Panc1 (cell line): Measurements from ENCODE around the gene TMEM131.

ENCODE experiments used
- POLR2AphosphoS5 ChIP-seq: IDR thresholded peaks from 2 replicates; pipeline ENCODE4 v1.6.1; 2012; ENCODE audit warnings: mild to moderate bottlenecking, low read depth, low read length, moderate library complexity
- SIN3A ChIP-seq: IDR thresholded peaks from 2 replicates; pipeline ENCODE4 v1.6.1; 2012; ENCODE audit warnings: low read depth, mild to moderate bottlenecking, low read length, moderate library complexity, borderline replicate concordance; ENCODE audit not compliant: insufficient read depth
- TF ChIP-seq, protein P1 (sequence below): fragments of 450-650 bp; IDR thresholded peaks from 2 replicates; pipeline ENCODE4 v1.5.1; 2017; ENCODE audit warnings: mild to moderate bottlenecking
- TF ChIP-seq, protein P2 (sequence below), 2 experiments: IDR thresholded peaks; 2 replicates each; pipeline ENCODE4 v1.6.1; 2011 to 2012; ENCODE audit warnings: low read depth in 2 of 2, control low read depth in 1 of 2, low read length in 1 of 2, mild to moderate bottlenecking in 1 of 2, moderate library complexity in 1 of 2; ENCODE audit not compliant: insufficient read depth in 1 of 2

DNA sequence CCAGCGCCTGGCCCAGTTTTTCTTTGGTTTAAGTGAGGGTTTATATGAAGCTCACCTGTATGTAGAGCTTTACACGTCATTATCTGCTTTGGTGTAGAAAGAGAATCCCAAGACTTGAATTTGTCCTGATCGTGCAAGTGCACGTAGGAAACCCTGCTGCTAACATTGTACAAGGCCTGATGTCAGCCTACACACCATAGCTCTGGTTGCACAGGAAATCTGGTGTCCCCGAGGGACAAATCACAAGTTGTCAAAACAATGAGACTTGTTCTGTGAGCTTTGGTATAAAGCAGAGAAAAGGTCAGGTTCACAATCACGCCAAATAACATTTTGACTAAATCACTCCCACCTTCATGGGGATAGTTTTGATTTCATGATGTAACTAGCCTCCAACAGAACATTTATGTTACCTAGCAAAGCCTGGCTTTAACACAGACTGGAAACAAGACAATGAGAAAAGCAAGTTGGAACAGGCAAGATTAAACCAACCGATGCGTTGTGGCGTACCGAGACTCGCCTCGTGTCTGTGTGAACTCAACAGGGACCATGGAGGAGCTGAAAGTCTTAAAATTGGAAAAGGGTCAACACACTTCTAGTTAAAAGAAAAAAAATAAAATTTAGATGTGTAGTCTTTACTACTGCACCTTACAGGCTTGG is 240.9 kb downstream of the TMEM131 start:
- TF ChIP-seq SIN3A: no peak
- TF ChIP-seq, protein P1, sequence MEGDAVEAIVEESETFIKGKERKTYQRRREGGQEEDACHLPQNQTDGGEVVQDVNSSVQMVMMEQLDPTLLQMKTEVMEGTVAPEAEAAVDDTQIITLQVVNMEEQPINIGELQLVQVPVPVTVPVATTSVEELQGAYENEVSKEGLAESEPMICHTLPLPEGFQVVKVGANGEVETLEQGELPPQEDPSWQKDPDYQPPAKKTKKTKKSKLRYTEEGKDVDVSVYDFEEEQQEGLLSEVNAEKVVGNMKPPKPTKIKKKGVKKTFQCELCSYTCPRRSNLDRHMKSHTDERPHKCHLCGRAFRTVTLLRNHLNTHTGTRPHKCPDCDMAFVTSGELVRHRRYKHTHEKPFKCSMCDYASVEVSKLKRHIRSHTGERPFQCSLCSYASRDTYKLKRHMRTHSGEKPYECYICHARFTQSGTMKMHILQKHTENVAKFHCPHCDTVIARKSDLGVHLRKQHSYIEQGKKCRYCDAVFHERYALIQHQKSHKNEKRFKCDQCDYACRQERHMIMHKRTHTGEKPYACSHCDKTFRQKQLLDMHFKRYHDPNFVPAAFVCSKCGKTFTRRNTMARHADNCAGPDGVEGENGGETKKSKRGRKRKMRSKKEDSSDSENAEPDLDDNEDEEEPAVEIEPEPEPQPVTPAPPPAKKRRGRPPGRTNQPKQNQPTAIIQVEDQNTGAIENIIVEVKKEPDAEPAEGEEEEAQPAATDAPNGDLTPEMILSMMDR: no peak
- TF ChIP-seq, protein P2, sequence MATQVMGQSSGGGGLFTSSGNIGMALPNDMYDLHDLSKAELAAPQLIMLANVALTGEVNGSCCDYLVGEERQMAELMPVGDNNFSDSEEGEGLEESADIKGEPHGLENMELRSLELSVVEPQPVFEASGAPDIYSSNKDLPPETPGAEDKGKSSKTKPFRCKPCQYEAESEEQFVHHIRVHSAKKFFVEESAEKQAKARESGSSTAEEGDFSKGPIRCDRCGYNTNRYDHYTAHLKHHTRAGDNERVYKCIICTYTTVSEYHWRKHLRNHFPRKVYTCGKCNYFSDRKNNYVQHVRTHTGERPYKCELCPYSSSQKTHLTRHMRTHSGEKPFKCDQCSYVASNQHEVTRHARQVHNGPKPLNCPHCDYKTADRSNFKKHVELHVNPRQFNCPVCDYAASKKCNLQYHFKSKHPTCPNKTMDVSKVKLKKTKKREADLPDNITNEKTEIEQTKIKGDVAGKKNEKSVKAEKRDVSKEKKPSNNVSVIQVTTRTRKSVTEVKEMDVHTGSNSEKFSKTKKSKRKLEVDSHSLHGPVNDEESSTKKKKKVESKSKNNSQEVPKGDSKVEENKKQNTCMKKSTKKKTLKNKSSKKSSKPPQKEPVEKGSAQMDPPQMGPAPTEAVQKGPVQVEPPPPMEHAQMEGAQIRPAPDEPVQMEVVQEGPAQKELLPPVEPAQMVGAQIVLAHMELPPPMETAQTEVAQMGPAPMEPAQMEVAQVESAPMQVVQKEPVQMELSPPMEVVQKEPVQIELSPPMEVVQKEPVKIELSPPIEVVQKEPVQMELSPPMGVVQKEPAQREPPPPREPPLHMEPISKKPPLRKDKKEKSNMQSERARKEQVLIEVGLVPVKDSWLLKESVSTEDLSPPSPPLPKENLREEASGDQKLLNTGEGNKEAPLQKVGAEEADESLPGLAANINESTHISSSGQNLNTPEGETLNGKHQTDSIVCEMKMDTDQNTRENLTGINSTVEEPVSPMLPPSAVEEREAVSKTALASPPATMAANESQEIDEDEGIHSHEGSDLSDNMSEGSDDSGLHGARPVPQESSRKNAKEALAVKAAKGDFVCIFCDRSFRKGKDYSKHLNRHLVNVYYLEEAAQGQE (IDR thresholded peaks at IDR 0.05; ENCODE audit: insufficient read depth in 1 of 2, low read depth in 2 of 2, low read length in 1 of 2): no peak
- no peak for TF ChIP-seq POLR2AphosphoS5
